Fibroblast of villous mesenchyme (primary cell): Measurements from ENCODE around the gene ZBTB11. TPM values are rescaled to one million over a fixed set of nuclear protein-coding genes. Genes with fewer than 3 reads are reported as not detected.

Source experiments
- DNase-seq: peaks from one replicate; pipeline ENCODE4 v3.0.0-alpha.2; 2010; ENCODE audit warnings: low read depth
- H3K4me3 ChIP-seq: 2 replicates; pipeline ENCODE4 v1.5.1; 2011; ENCODE audit warnings: low read depth, mild to moderate bottlenecking, low read length
- CTCF ChIP-seq: IDR thresholded peaks from 2 replicates; pipeline ENCODE4 v1.5.1; 2012; ENCODE audit warnings: low read depth, mild to moderate bottlenecking, low read length; ENCODE audit not compliant: insufficient read depth
- total RNA-seq: library from RNA; depleted of rRNA; stranded (reverse); fragments of >200 nt; gene quantifications from 2 replicates; pipeline ENCODE4 v1.2.3, GENCODE V29; 2012

Gene ZBTB11
- total RNA-seq, 1 donor = 33.2 TPM

DNA sequence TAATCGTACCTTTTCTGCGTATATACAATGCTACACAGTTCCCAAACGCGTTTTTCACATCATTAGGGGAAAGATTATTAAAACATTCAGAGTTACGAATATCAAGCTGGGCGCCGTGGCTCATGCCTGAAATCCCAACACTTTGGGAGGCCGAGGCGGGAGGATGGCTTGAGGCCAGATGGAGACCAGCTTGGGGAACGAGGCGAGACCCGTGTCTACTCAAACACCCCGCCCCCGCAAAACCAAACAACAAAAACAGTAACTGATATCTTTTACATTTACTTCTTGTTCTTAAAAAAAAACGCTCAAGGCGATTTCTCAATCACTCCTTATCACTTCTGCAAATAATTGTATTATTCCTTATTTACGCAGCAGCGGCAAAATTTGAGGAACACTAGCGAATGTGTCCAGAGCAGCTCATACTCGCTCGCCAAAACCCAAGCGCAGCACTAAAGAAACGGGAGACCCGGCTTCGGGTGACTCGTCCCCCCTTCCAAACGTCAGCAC, 1.2 kb downstream of the ZBTB11 start:
- no peak for DNase-seq
- no peak for TF ChIP-seq CTCF
- peak overlapping the region; percentile 97 for H3K4me3 ChIP-seq

- no peak for TF ChIP-seq CTCF
- H3K4me3 ChIP-seq = no peak overlapping the region
- no peak for DNase-seq
Measured at GRCh38 chr3:101674518-101674917, 2.4 kb downstream of the ZBTB11 start.

- no peak overlapping the region for H3K4me3 ChIP-seq
- DNase-seq = no peak
- no peak for TF ChIP-seq CTCF
Measured at GRCh38 chr3:101673953-101674352, 3.0 kb downstream of the ZBTB11 start.

DNA sequence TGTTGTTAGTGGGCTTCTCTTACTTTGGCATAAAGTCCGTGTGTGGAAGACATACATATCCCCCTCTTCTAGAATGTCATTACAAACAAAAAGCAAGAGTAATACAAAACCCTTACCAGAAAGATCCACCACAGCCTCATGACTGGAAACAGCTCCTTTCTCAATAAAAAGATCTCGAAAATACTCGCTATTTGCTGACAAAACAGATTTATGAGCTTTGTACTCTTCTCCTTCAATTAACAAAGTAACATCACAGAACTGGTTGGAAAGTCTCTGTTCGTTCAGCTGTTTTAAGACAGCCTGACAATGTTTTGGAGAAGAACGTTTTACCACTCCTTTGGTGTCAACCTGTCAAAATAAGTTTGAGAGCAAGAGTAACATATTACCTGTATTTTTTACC, 5.9 kb downstream of the ZBTB11 start:
- no peak for TF ChIP-seq CTCF
- no peak for DNase-seq
- H3K4me3 ChIP-seq = no peak overlapping the region

DNA sequence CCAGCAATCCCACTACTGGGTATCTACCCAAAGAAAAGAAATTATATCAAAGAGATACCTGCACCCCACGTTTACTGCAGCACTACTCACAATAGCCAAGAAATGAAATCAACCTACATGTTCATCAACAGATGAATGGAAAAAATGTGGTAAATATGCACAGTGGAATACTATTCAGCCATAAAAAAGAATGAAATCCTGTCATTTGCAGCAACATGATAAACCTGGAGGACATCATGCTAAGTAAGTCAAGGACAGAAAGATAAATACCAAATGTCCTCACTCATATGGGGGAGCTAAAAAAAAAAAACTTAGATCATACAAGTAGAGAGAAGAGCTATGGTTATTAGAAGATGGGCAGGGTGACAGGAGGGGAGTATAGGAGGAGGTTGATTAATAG, 9.1 kb downstream of the ZBTB11 start:
- no peak for TF ChIP-seq CTCF
- H3K4me3 ChIP-seq = no peak overlapping the region
- no peak for DNase-seq

- no peak for TF ChIP-seq CTCF
Measured at GRCh38 chr3:101667331-101667730, 9.6 kb downstream of the ZBTB11 start.

GRCh38 chr3:101665851-101666250, 11.1 kb downstream of the ZBTB11 start:
- no peak overlapping the region for H3K4me3 ChIP-seq
- DNase-seq = no peak
- no peak for TF ChIP-seq CTCF

More at GRCh38 chr3:101667331-101667730, 9.6 kb downstream of the ZBTB11 start:
- no peak for DNase-seq
- no peak overlapping the region for H3K4me3 ChIP-seq
